ENCODE results near the gene OARD1.

GRCh38 chr6:41071923-41072835, at the start of gene OARD1:
- no peak for TF ChIP-seq CTCF (conservative IDR thresholded peaks at IDR 0.05)
- TF ChIP-seq EZH2 (IDR thresholded peaks at IDR 0.05; ENCODE audit: low read depth) = no peak

All from PC-9 (cell line).